Upper lobe of left lung (tissue), 6 donors: ENCODE measurements around the gene LMBR1. TPM values are rescaled to one million over a fixed set of nuclear protein-coding genes. Genes with fewer than 3 reads are reported as not detected.
"Not testable (repeated sequence)": the region's sequence is repeated elsewhere in the genome, so short reads cannot be mapped to it uniquely, and the experiment has no call there.

ENCODE experiments used
- ATAC-seq, 2 donors: fragments of 200-7000 bp; cut with Tn5 transposase; one replicate each; pipeline ENCODE4 v1.9.1; 2022; ENCODE audit warnings: mild to moderate bottlenecking in 2 of 2, moderate library complexity in 2 of 2; ENCODE audit not compliant: low FRiP score in 2 of 2
- DNase-seq, 2 donors: peaks; one replicate each; pipeline ENCODE4 v3.0.0-alpha.2; 2019 to 2020
- H3K27ac ChIP-seq, 4 donors: fragments of 200-600 bp; sonication (generic); one replicate each; pipeline ENCODE4 v1.5.1; 2016 to 2019
- H3K27me3 ChIP-seq, 4 donors: fragments of 200-600 bp; sonication (generic); one replicate each; pipeline ENCODE4 v1.5.1; 2017 to 2019
- H3K36me3 ChIP-seq, 4 donors: fragments of 200-600 bp; sonication (generic); one replicate each; pipeline ENCODE4 v1.5.1; 2016 to 2019
- H3K4me1 ChIP-seq, 4 donors: fragments of 200-600 bp; sonication (generic); one replicate each; pipeline ENCODE4 v1.5.1; 2018 to 2019
- H3K4me3 ChIP-seq, 4 donors: fragments of 200-600 bp; sonication (generic); one replicate each; pipeline ENCODE4 v1.5.1; 2017 to 2019; ENCODE audit warnings: mild to moderate bottlenecking in 2 of 4, moderate library complexity in 1 of 4
- H3K9me3 ChIP-seq, 4 donors: fragments of 200-600 bp; sonication (generic); one replicate each; pipeline ENCODE4 v1.5.1; 2018 to 2019
- EP300 ChIP-seq, 4 donors: sonication (generic); formaldehyde crosslinking; IDR thresholded peaks; one replicate each; pipeline ENCODE4 v1.5.1; 2017; ENCODE audit warnings: antibody characterized with exemption in 4 of 4, control low read depth in 2 of 4
- POLR2A ChIP-seq, 4 donors: fragments of 450-650 bp; IDR thresholded peaks; one replicate each; pipeline ENCODE4 v1.5.1; 2016 to 2017; ENCODE audit warnings: antibody characterized with exemption in 4 of 4, mild to moderate bottlenecking in 2 of 4
- POLR2AphosphoS5 ChIP-seq, 2 donors: sonication (generic); formaldehyde crosslinking; IDR thresholded peaks; one replicate each; pipeline ENCODE4 v1.5.1; 2017; ENCODE audit warnings: antibody characterized with exemption in 2 of 2
- WGBS, 2 donors: methylation state at CpG; one replicate each; pipeline ENCODE4 v1.1.5; 2017 to 2018; 5-methylcytosine and 5-hydroxymethylcytosine counted together
- total RNA-seq, 6 donors: library from RNA; depleted of rRNA in 4 of 6; stranded (reverse); fragments of >200 nt in 4 of 6; gene quantifications; one replicate each; pipeline versions ENCODE4 v1.1.0 to v1.2.1, GENCODE V29; 2016 to 2021
- TF ChIP-seq, protein P1 (sequence below), 6 experiments: fragments of 450-650 bp in 4 of 6; fragments of 200-600 bp in 2 of 6; sonication (generic) in 2 of 6; IDR thresholded peaks; one replicate each; pipeline ENCODE4 v1.5.1; 2016 to 2019; ENCODE audit warnings: antibody characterized with exemption in 6 of 6
- donor health status: DM: no; HTN: no; CAD: no; lungs with moderate emphysema.
- donor health status: DM: no; HTN: yes; CAD: no; lungs with severe emphysema.

LMBR1 gene
- total RNA-seq, 6 donors from 2014 or later: 58.6 to 159 (median 81.0) TPM

DNA sequence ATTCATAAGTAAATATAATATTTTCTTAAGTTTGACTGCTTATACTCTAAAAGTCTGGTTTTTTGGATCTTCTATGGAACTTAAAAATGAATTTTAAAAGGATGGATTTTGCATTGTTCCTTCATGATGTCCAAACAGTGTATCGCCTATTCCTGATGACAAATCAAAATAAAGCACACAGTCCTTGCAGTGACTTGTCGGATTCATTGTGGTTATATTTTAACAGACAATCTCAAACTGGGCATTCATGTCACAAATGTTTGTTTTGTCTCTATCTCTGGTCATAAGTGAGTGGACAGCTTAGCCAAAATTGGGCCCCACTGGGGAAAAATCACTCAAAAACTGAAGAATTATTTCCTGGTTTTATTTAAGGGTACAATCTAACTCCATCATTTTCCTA is 74.8 kb downstream of the LMBR1 start:
- DNase-seq (no peak), ATAC-seq (no peak)
- Histone ChIP-seq H3K27me3 (no peaks in the 10 kb centered on the region), H3K4me1 (no peaks in the 10 kb centered on the region), H3K27ac (no peak overlapping the region), H3K36me3 (peaks cover 0 to 2% (median 0%) of the 10 kb centered on the region in 4 donors), H3K9me3 (no peaks in the 10 kb centered on the region), H3K4me3 (no peak overlapping the region)
- TF ChIP-seq EP300 (IDR thresholded peaks at IDR 0.05) (no peak), POLR2A (IDR thresholded peaks at IDR 0.05) (no peak), POLR2AphosphoS5 (IDR thresholded peaks at IDR 0.05) (no peak)
- TF ChIP-seq, protein P1, sequence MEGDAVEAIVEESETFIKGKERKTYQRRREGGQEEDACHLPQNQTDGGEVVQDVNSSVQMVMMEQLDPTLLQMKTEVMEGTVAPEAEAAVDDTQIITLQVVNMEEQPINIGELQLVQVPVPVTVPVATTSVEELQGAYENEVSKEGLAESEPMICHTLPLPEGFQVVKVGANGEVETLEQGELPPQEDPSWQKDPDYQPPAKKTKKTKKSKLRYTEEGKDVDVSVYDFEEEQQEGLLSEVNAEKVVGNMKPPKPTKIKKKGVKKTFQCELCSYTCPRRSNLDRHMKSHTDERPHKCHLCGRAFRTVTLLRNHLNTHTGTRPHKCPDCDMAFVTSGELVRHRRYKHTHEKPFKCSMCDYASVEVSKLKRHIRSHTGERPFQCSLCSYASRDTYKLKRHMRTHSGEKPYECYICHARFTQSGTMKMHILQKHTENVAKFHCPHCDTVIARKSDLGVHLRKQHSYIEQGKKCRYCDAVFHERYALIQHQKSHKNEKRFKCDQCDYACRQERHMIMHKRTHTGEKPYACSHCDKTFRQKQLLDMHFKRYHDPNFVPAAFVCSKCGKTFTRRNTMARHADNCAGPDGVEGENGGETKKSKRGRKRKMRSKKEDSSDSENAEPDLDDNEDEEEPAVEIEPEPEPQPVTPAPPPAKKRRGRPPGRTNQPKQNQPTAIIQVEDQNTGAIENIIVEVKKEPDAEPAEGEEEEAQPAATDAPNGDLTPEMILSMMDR (IDR thresholded peaks at IDR 0.05): no peak
- 86 to 94% methylated on average over 2 of the region's 2 CpGs for WGBS, 2 donors

GRCh38 chr7:156816943-156817572 is 75.9 kb downstream of the LMBR1 start:
- ATAC-seq: no peak

GRCh38 chr7:156811706-156812105 is 81.3 kb downstream of the LMBR1 start:
- no peaks in the 10 kb centered on the region for H3K4me1 ChIP-seq
- no peaks in the 10 kb centered on the region for H3K9me3 ChIP-seq
- no peak overlapping the region for H3K27ac ChIP-seq
- H3K36me3 ChIP-seq: peaks cover 0 to 11% (median 4%) of the 10 kb centered on the region in 4 donors
- DNase-seq (no peak), ATAC-seq (no peak)
- H3K4me3 ChIP-seq: no peak overlapping the region
- H3K27me3 ChIP-seq: no peaks in the 10 kb centered on the region
- TF ChIP-seq POLR2A (IDR thresholded peaks at IDR 0.05) (no peak), POLR2AphosphoS5 (IDR thresholded peaks at IDR 0.05) (no peak), EP300 (IDR thresholded peaks at IDR 0.05) (no peak)
- TF ChIP-seq, protein P1 (IDR thresholded peaks at IDR 0.05): no peak
- WGBS, 2 donors: 90 to 95% methylated on average over 3 of the region's 3 CpGs

More at GRCh38 chr7:156816943-156817572, 75.9 kb downstream of the LMBR1 start:
- WGBS, 2 donors: 96% methylated on average over 1 of the region's 1 CpG
- TF ChIP-seq, protein P1 (IDR thresholded peaks at IDR 0.05): peak in 2 of 6 experiments; percentile 14 to 17
- no peak for TF ChIP-seq EP300 (IDR thresholded peaks at IDR 0.05)
- Histone ChIP-seq H3K4me1 (no peaks in the 10 kb centered on the region), H3K9me3 (no peaks in the 10 kb centered on the region), H3K27me3 (no peaks in the 10 kb centered on the region), H3K27ac (no peak overlapping the region), H3K4me3 (no peak overlapping the region), H3K36me3 (peaks cover 0 to 4% (median 0%) of the 10 kb centered on the region in 4 donors)
- no peak for DNase-seq

DNA sequence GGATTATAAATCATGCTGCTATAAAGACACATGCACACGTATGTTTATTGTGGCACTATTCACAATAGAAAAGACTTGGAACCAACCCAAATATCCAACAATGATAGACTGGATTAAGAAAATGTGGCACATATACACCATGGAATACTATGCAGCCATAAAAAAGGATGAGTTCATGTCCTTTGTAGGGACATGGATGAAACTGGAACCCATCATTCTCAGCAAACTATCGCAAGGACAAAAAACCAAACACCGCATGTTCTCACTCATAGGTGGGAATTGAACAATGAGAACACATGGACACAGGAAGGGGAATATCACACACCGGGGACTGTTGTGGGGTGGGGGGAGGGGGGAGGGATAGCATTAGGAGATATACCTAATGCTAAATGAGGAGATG is 89.3 kb downstream of the LMBR1 start:
- not testable (repeated sequence) for H3K4me3 ChIP-seq, ATAC-seq, H3K9me3 ChIP-seq, H3K27ac ChIP-seq, H3K36me3 ChIP-seq, H3K27me3 ChIP-seq, H3K4me1 ChIP-seq, DNase-seq
- WGBS, 2 donors: 86 to 96% methylated on average over 4 of the region's 4 CpGs

DNA sequence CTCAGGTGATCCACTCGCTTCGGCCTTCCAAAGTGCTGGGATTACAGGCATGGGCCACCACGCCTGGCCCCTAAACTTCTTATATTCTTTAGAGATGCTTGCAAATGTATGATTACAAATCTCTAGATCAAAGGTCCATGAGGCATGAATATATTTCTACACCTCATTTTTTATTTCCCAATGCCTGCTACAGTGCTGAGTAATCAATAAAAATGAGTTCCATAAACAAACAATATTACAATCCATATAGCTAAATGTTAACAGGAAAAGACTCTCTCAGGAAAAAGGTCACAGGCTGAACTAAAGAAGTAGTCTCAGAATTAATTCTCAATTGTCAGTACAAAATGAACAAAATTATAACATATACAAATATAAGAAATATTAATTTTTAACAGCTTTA is 90.8 kb downstream of the LMBR1 start:
- Histone ChIP-seq H3K9me3 (no peaks in the 10 kb centered on the region), H3K4me1 (no peaks in the 10 kb centered on the region), H3K36me3 (peaks cover 0 to 3% (median 0%) of the 10 kb centered on the region in 4 donors), H3K4me3 (no peak overlapping the region), H3K27me3 (no peaks in the 10 kb centered on the region), H3K27ac (no peak overlapping the region)
- ATAC-seq (no peak), DNase-seq (no peak)
- WGBS, 2 donors: 100% methylated on average over 3 of the region's 3 CpGs
- TF ChIP-seq EP300 (IDR thresholded peaks at IDR 0.05): no peak
- TF ChIP-seq POLR2AphosphoS5 (IDR thresholded peaks at IDR 0.05): no peak
- no peak for TF ChIP-seq POLR2A (IDR thresholded peaks at IDR 0.05)
- TF ChIP-seq, protein P1 (IDR thresholded peaks at IDR 0.05): no peak
